WI38 (cell line): ENCODE measurements around the gene STRIP2.

Source experiments
- H3K4me3 ChIP-seq: 2 replicates; pipeline ENCODE4 v1.5.1; 2011; ENCODE audit warnings: low read depth, mild to moderate bottlenecking, control low read depth, low read length
- CTCF ChIP-seq: IDR thresholded peaks from 2 replicates; pipeline ENCODE4 v1.5.1; 2012; ENCODE audit warnings: low read depth, mild to moderate bottlenecking, control low read depth, low read length

STRIP2 gene

GRCh38 chr7:129495987-129496386 is 61.8 kb downstream of the STRIP2 start:
- H3K4me3 ChIP-seq: no peak overlapping the region
- TF ChIP-seq CTCF: no peak

- no peak for TF ChIP-seq CTCF
- H3K4me3 ChIP-seq: no peak overlapping the region
Observed at GRCh38 chr7:129496653-129497052, 62.4 kb downstream of the STRIP2 start.

- H3K4me3 ChIP-seq: no peak overlapping the region
- no peak for TF ChIP-seq CTCF
Observed at GRCh38 chr7:129497156-129497555, 62.9 kb downstream of the STRIP2 start.

GRCh38 chr7:129498021-129498420 is 63.8 kb downstream of the STRIP2 start:
- no peak overlapping the region for H3K4me3 ChIP-seq
- no peak for TF ChIP-seq CTCF

- H3K4me3 ChIP-seq: no peak overlapping the region
- no peak for TF ChIP-seq CTCF
Observed at GRCh38 chr7:129499999-129500398, 65.8 kb downstream of the STRIP2 start.

GRCh38 chr7:129501760-129502707 is 67.8 kb downstream of the STRIP2 start, which contains the start of gene SMKR1:
SMKR1 (plus strand) TSS chr7:129502531; CDS start chr7:129502825, 294 bp downstream.
- TF ChIP-seq CTCF: no peak
- H3K4me3 ChIP-seq: peak within 1 kb of the TSS; percentile 56
